SK-N-SH (cell line): Measurements from ENCODE around the gene ARHGAP8. TPM values are rescaled to one million over a fixed set of nuclear protein-coding genes. Genes with fewer than 3 reads are reported as not detected.

Source experiments
- CTCF ChIA-PET: fragments of 300-600, 350-600 bp; formaldehyde crosslinking; extraction: SDS; loops from one replicate; lab custom pipeline; 2021; lab: Yijun Ruan, JAX
- POLR2A ChIA-PET: fragments of 350-600 bp; sonication (Branson Sonifier 250); formaldehyde crosslinking; extraction: SDS; loops from one replicate; lab custom pipeline; 2020; ENCODE audit warnings: antibody characterized with exemption, inconsistent platforms; lab: Yijun Ruan, JAX
- DNase-seq: peaks from one replicate; pipeline ENCODE4 v3.0.0; 2012
- H2AFZ ChIP-seq: fragments of 200-600 bp; sonication (generic); 2 replicates; pipeline ENCODE4 v1.8.1; 2016; ENCODE audit warnings: antibody characterized with exemption, mild to moderate bottlenecking, low read depth
- H3F3A ChIP-seq: fragments of 200-600 bp; sonication (generic); replicated peaks from 2 replicates; pipeline ENCODE3; 2016; ENCODE audit warnings: antibody characterized with exemption, mild to moderate bottlenecking; ENCODE audit not compliant: insufficient read depth
- H3K27ac ChIP-seq, 2 experiments: fragments of 200-500 bp in 1 of 2; fragments of 200-600 bp in 1 of 2; sonication (Bioruptor generic) in 1 of 2; sonication (generic), shearing (Covaris generic) in 1 of 2; 2 replicates each; pipeline versions ENCODE4 v1.5.1 to v1.6.1; 2014 to 2016; ENCODE audit warnings: low read depth in 2 of 2, inconsistent platforms in 1 of 2, low read length in 1 of 2, mild to moderate bottlenecking in 1 of 2, mixed read lengths in 1 of 2
- H3K27me3 ChIP-seq: fragments of 200-600 bp; sonication (generic), shearing (Covaris generic); 2 replicates; pipeline ENCODE4 v1.6.1; 2016; ENCODE audit warnings: mixed run types; ENCODE audit not compliant: insufficient read depth
- H3K36me3 ChIP-seq, 2 experiments: fragments of 200-500 bp in 1 of 2; fragments of 200-600 bp in 1 of 2; sonication (Bioruptor generic) in 1 of 2; sonication (generic) in 1 of 2; replicated peaks in 1 of 2; 2 replicates each; pipeline versions ENCODE3 to v1.5.1; 2014 to 2016; ENCODE audit warnings: low read length in 1 of 2, mild to moderate bottlenecking in 1 of 2; ENCODE audit not compliant: insufficient read depth in 2 of 2, control insufficient read depth in 1 of 2
- H3K4me1 ChIP-seq, 2 experiments: fragments of 200-500 bp in 1 of 2; fragments of 200-600 bp in 1 of 2; sonication (Bioruptor generic) in 1 of 2; sonication (generic), shearing (Covaris generic) in 1 of 2; 2 replicates each; pipeline versions ENCODE4 v1.5.1 to v1.6.1; 2014 to 2016; ENCODE audit warnings: low read depth in 1 of 2, low read length in 1 of 2, mixed run types in 1 of 2; ENCODE audit not compliant: insufficient read depth in 2 of 2, control insufficient read depth in 1 of 2
- H3K4me2 ChIP-seq: fragments of 200-600 bp; sonication (generic), shearing (Covaris generic); 2 replicates; pipeline ENCODE4 v1.6.1; 2017; ENCODE audit warnings: mixed run types
- H3K4me3 ChIP-seq, 2 experiments: fragments of 200-500 bp in 1 of 2; fragments of 200-600 bp in 1 of 2; sonication (Bioruptor generic) in 1 of 2; sonication (generic), shearing (Covaris generic) in 1 of 2; 2 replicates each; pipeline versions ENCODE4 v1.5.1 to v1.8.1; 2014 to 2016; ENCODE audit warnings: low read depth in 2 of 2, inconsistent platforms in 1 of 2, low read length in 1 of 2, mild to moderate bottlenecking in 1 of 2, mixed read lengths in 1 of 2, moderate library complexity in 1 of 2
- H3K79me2 ChIP-seq: fragments of 200-600 bp; sonication (generic); 2 replicates; pipeline ENCODE4 v1.8.1; 2017; ENCODE audit warnings: mild to moderate bottlenecking; ENCODE audit not compliant: insufficient read depth
- H3K9ac ChIP-seq: fragments of 200-600 bp; sonication (generic); 2 replicates; pipeline ENCODE4 v1.6.1; 2017; ENCODE audit warnings: mixed run types
- H3K9me2 ChIP-seq: fragments of 200-600 bp; sonication (generic); 2 replicates; pipeline ENCODE4 v1.6.1; 2017; ENCODE audit warnings: mixed run types
- H3K9me3 ChIP-seq: fragments of 200-600 bp; sonication (generic); 2 replicates; pipeline ENCODE4 v1.6.1; 2017; ENCODE audit warnings: mixed run types, mild to moderate bottlenecking, moderate library complexity
- H4K20me1 ChIP-seq: fragments of 200-600 bp; sonication (generic); 2 replicates; pipeline ENCODE4 v1.6.1; 2017; ENCODE audit warnings: mild to moderate bottlenecking, mixed run types; ENCODE audit not compliant: insufficient read depth
- CHD2 ChIP-seq: fragments of 150-350 bp; IDR thresholded peaks from 2 replicates; pipeline ENCODE4 v1.6.1; 2018; ENCODE audit warnings: low read length; ENCODE audit not compliant: partially characterized antibody
- ELF1 ChIP-seq: IDR thresholded peaks from 2 replicates; pipeline ENCODE4 v1.4.0; 2012
- EP300 ChIP-seq, 2 experiments: IDR thresholded peaks; 2 replicates each; pipeline versions ENCODE4 v1.4.0 to v1.6.1; 2012; ENCODE audit warnings: borderline replicate concordance in 1 of 2, low read depth in 1 of 2, low read length in 1 of 2
- EZH2phosphoT487 ChIP-seq: fragments of 200-600 bp; sonication (generic); IDR thresholded peaks from 2 replicates; pipeline ENCODE4 v1.6.1; 2017; ENCODE audit warnings: low read depth, mixed run types, mild to moderate bottlenecking, antibody characterized with exemption, moderate library complexity, borderline replicate concordance
- FOSL2 ChIP-seq: IDR thresholded peaks from 2 replicates; pipeline ENCODE4 v1.4.0; 2012; ENCODE audit warnings: low read depth, mild to moderate bottlenecking, moderate library complexity, borderline replicate concordance
- JUND ChIP-seq: IDR thresholded peaks from 2 replicates; pipeline ENCODE4 v1.4.0; 2012
- MAX ChIP-seq: IDR thresholded peaks from 2 replicates; pipeline ENCODE4 v1.4.0; 2012; ENCODE audit warnings: low read depth
- MEF2A ChIP-seq: IDR thresholded peaks from 2 replicates; pipeline ENCODE4 v1.4.0; 2012; ENCODE audit warnings: low read depth, borderline replicate concordance
- NRF1 ChIP-seq: IDR thresholded peaks from 2 replicates; pipeline ENCODE4 v1.6.1; 2012; ENCODE audit warnings: low read depth, mild to moderate bottlenecking, low read length
- POLR2AphosphoS5 ChIP-seq: IDR thresholded peaks from 2 replicates; pipeline ENCODE4 v1.6.1; 2012; ENCODE audit warnings: low read depth, low read length
- RAD21 ChIP-seq: IDR thresholded peaks from 2 replicates; pipeline ENCODE4 v1.6.1; 2012; ENCODE audit warnings: mild to moderate bottlenecking, low read length
- RCOR1 ChIP-seq: fragments of 150-350 bp; IDR thresholded peaks from 2 replicates; pipeline ENCODE4 v1.6.1; 2017; ENCODE audit warnings: antibody characterized with exemption, low read length
- RXRA ChIP-seq: IDR thresholded peaks from 2 replicates; pipeline ENCODE4 v1.4.0; 2012; ENCODE audit warnings: low read depth, mild to moderate bottlenecking, borderline replicate concordance
- SIN3A ChIP-seq: IDR thresholded peaks from 2 replicates; pipeline ENCODE4 v1.6.1; 2012; ENCODE audit warnings: low read depth, mild to moderate bottlenecking, low read length, moderate library complexity, borderline replicate concordance
- SMC3 ChIP-seq: IDR thresholded peaks from 2 replicates; pipeline ENCODE4 v1.6.1; 2012; ENCODE audit warnings: low read depth, low read length, improper control_type of control experiment
- TAF1 ChIP-seq: IDR thresholded peaks from 2 replicates; pipeline ENCODE4 v1.6.1; 2012; ENCODE audit warnings: low read depth, mild to moderate bottlenecking, low read length, moderate library complexity, borderline replicate concordance
- ZBTB33 ChIP-seq: IDR thresholded peaks from 2 replicates; pipeline ENCODE4 v1.4.0; 2012; ENCODE audit warnings: low read depth, borderline replicate concordance
- WGBS: methylation state at CpG from one replicate; pipeline ENCODE4 v1.1.6; 2017; ENCODE audit warnings: low lambda C conversion rate; 5-methylcytosine and 5-hydroxymethylcytosine counted together
- polyA plus RNA-seq, 3 experiments: library from polyadenylated mRNA; depleted of rRNA; stranded (reverse); fragments of >200 nt; gene quantifications; 2 replicates each; pipeline ENCODE4 v1.2.3, GENCODE V29; 2012
- TF ChIP-seq, protein P1 (sequence below): IDR thresholded peaks from 2 replicates; pipeline ENCODE4 v1.4.0; 2012; ENCODE audit warnings: low read depth, borderline replicate concordance
- TF ChIP-seq, protein P2 (sequence below): fragments of 150-350 bp; IDR thresholded peaks from 2 replicates; pipeline ENCODE4 v1.6.1; 2017; ENCODE audit warnings: antibody characterized with exemption, low read length, low read depth, borderline replicate concordance
- TF ChIP-seq, protein P3 (sequence below): fragments of 150-350 bp; IDR thresholded peaks from 2 replicates; pipeline ENCODE4 v1.6.1; 2016; ENCODE audit warnings: mild to moderate bottlenecking, low read depth, low read length

ARHGAP8 gene
- polyA plus RNA-seq, 1 of the 3 experiments (the other 2 are of a cell fraction) = 0.08 TPM

GRCh38 chr22:44859641-44860040, 107.3 kb downstream of the ARHGAP8 start:
- H3K79me2 ChIP-seq = no peaks in the 10 kb centered on the region
- H3K4me3 ChIP-seq = no peak overlapping the region
- H3K4me2 ChIP-seq = no peak overlapping the region
- no peak for DNase-seq
- TF ChIP-seq NRF1 (no peak), TAF1 (no peak), FOSL2 (no peak), MEF2A (no peak), SIN3A (no peak), MAX (no peak), RAD21 (no peak), CHD2 (no peak), EZH2phosphoT487 (no peak), RXRA (no peak), JUND (no peak), ZBTB33 (no peak), SMC3 (no peak), POLR2AphosphoS5 (no peak), EP300 (IDR thresholded peaks at IDR 0.05; ENCODE audit: borderline replicate concordance in 1 of 2, low read depth in 1 of 2, low read length in 1 of 2) (no peak), RCOR1 (no peak), ELF1 (no peak)
- TF ChIP-seq, protein P1, sequence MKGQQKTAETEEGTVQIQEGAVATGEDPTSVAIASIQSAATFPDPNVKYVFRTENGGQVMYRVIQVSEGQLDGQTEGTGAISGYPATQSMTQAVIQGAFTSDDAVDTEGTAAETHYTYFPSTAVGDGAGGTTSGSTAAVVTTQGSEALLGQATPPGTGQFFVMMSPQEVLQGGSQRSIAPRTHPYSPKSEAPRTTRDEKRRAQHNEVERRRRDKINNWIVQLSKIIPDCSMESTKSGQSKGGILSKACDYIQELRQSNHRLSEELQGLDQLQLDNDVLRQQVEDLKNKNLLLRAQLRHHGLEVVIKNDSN = no peak
- TF ChIP-seq, protein P2, sequence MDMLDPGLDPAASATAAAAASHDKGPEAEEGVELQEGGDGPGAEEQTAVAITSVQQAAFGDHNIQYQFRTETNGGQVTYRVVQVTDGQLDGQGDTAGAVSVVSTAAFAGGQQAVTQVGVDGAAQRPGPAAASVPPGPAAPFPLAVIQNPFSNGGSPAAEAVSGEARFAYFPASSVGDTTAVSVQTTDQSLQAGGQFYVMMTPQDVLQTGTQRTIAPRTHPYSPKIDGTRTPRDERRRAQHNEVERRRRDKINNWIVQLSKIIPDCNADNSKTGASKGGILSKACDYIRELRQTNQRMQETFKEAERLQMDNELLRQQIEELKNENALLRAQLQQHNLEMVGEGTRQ = no peak
- TF ChIP-seq, protein P3, sequence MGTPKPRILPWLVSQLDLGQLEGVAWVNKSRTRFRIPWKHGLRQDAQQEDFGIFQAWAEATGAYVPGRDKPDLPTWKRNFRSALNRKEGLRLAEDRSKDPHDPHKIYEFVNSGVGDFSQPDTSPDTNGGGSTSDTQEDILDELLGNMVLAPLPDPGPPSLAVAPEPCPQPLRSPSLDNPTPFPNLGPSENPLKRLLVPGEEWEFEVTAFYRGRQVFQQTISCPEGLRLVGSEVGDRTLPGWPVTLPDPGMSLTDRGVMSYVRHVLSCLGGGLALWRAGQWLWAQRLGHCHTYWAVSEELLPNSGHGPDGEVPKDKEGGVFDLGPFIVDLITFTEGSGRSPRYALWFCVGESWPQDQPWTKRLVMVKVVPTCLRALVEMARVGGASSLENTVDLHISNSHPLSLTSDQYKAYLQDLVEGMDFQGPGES = no peak
- H4K20me1 ChIP-seq = no peaks in the 10 kb centered on the region
- H3K9me3 ChIP-seq = no peaks in the 10 kb centered on the region
- WGBS = 60% methylated on average over 3 of the region's 13 CpGs
- POLR2A ChIA-PET = no interaction called here
- no peaks in the 10 kb centered on the region for H3K36me3 ChIP-seq
- CTCF ChIA-PET = no interaction called here
- no peaks in the 10 kb centered on the region for H3K27me3 ChIP-seq
- H2AFZ ChIP-seq = no peak overlapping the region
- no peaks in the 10 kb centered on the region for H3F3A ChIP-seq
- H3K27ac ChIP-seq = no peak overlapping the region
- no peaks in the 10 kb centered on the region for H3K9me2 ChIP-seq
- no peak overlapping the region for H3K9ac ChIP-seq
- no peaks in the 10 kb centered on the region for H3K4me1 ChIP-seq
